LoVo (cell line): ENCODE measurements around the gene RBMS1.

Source experiments
- DNase-seq: peaks from one replicate; pipeline ENCODE4 v3.0.0-alpha.2; 2016; ENCODE audit warnings: low spot score

The RBMS1 gene

GRCh38 chr2:160249876-160250275, 243.7 kb downstream of the RBMS1 start:
- no peak for DNase-seq

GRCh38 chr2:160247296-160248035, 246.1 kb downstream of the RBMS1 start:
- DNase-seq: no peak

GRCh38 chr2:160246356-160246755, 247.3 kb downstream of the RBMS1 start:
- DNase-seq: no peak

GRCh38 chr2:160245614-160246155, 247.9 kb downstream of the RBMS1 start:
- no peak for DNase-seq

- no peak for DNase-seq
These were observed 250.6 kb downstream of the RBMS1 start for GRCh38 chr2:160242893-160243564.

- peak; percentile 92 for DNase-seq
These were observed 252.1 kb downstream of the RBMS1 start for GRCh38 chr2:160241251-160242137.

GRCh38 chr2:160239436-160239835, 254.2 kb downstream of the RBMS1 start:
- DNase-seq: no peak

- DNase-seq: no peak
These were observed 255.2 kb downstream of the RBMS1 start for GRCh38 chr2:160238392-160238791.

GRCh38 chr2:160232905-160233475, 260.6 kb downstream of the RBMS1 start:
- DNase-seq: no peak

GRCh38 chr2:160229591-160229990, 264.0 kb downstream of the RBMS1 start:
- no peak for DNase-seq

GRCh38 chr2:160228141-160228917, 265.3 kb downstream of the RBMS1 start:
- peak; percentile 60 for DNase-seq

GRCh38 chr2:160227293-160227915, 266.2 kb downstream of the RBMS1 start:
- DNase-seq: no peak

GRCh38 chr2:160226367-160226766, 267.2 kb downstream of the RBMS1 start:
- DNase-seq: no peak

- no peak for DNase-seq
These were observed 267.9 kb downstream of the RBMS1 start for GRCh38 chr2:160225722-160226121.

GRCh38 chr2:160224507-160224906, 269.1 kb downstream of the RBMS1 start:
- DNase-seq: no peak

- DNase-seq: peak; percentile 88
These were observed 269.5 kb downstream of the RBMS1 start for GRCh38 chr2:160224060-160224459.

GRCh38 chr2:160223560-160223959, 270.0 kb downstream of the RBMS1 start:
- no peak for DNase-seq

- DNase-seq: peak; percentile 70
These were observed 270.9 kb downstream of the RBMS1 start for GRCh38 chr2:160222546-160223283.
